H9 (cell line): ENCODE data around the gene BBX. TPM values are rescaled to one million over a fixed set of nuclear protein-coding genes. Genes with fewer than 3 reads are reported as not detected.

Experiments
- DNase-seq: peaks from one replicate; pipeline ENCODE4 v3.0.0-alpha.2; 2017
- H2AFZ ChIP-seq: one replicate; pipeline ENCODE4 v1.6.1; 2013; ENCODE audit warnings: mild to moderate bottlenecking, low read length, control low read depth, moderate library complexity
- H2AK5ac ChIP-seq: 2 replicates; pipeline ENCODE4 v1.6.1; 2013; ENCODE audit warnings: low read length, control low read depth, mixed read lengths; ENCODE audit not compliant: insufficient read length
- H2BK120ac ChIP-seq: one replicate; pipeline ENCODE4 v1.6.1; 2013; ENCODE audit warnings: low read depth, mild to moderate bottlenecking, low read length, control low read depth, inconsistent platforms; ENCODE audit not compliant: poor library complexity, severe bottlenecking
- H2BK12ac ChIP-seq: 2 replicates; pipeline ENCODE4 v1.6.1; 2013; ENCODE audit warnings: low read length, control low read depth, mixed read lengths, low read depth; ENCODE audit not compliant: insufficient read length
- H2BK15ac ChIP-seq: 2 replicates; pipeline ENCODE4 v1.6.1; 2013; ENCODE audit warnings: low read depth, low read length, control low read depth
- H2BK20ac ChIP-seq: one replicate; pipeline ENCODE4 v1.6.1; 2013; ENCODE audit warnings: low read depth, mild to moderate bottlenecking, low read length, control low read depth, inconsistent platforms; ENCODE audit not compliant: poor library complexity, severe bottlenecking
- H2BK5ac ChIP-seq: 2 replicates; pipeline ENCODE4 v1.6.1; 2013; ENCODE audit warnings: low read length, control low read depth, mixed read lengths; ENCODE audit not compliant: insufficient read length
- H3K14ac ChIP-seq: 2 replicates; pipeline ENCODE4 v1.6.1; 2013; ENCODE audit warnings: low read length, control low read depth; ENCODE audit not compliant: insufficient read depth
- H3K18ac ChIP-seq: 2 replicates; pipeline ENCODE4 v1.6.1; 2013; ENCODE audit warnings: low read depth, mild to moderate bottlenecking, mixed read lengths, low read length, control low read depth; ENCODE audit not compliant: insufficient read length
- H3K23ac ChIP-seq: 2 replicates; pipeline ENCODE4 v1.6.1; 2013; ENCODE audit warnings: low read length, control low read depth, mixed read lengths, low read depth; ENCODE audit not compliant: insufficient read length
- H3K23me2 ChIP-seq: 2 replicates; pipeline ENCODE4 v1.6.1; 2013; ENCODE audit warnings: low read depth, mild to moderate bottlenecking, mixed read lengths, low read length, control low read depth; ENCODE audit not compliant: insufficient read length, poor library complexity, severe bottlenecking
- H3K27ac ChIP-seq: 2 replicates; pipeline ENCODE4 v1.5.1; 2013; ENCODE audit warnings: low read length, control low read depth, mixed read lengths, low read depth; ENCODE audit not compliant: insufficient read length
- H3K27me3 ChIP-seq: 2 replicates; pipeline ENCODE4 v1.6.1; 2013; ENCODE audit warnings: low read length, control low read depth, inconsistent platforms; ENCODE audit not compliant: insufficient read depth
- H3K4ac ChIP-seq: 2 replicates; pipeline ENCODE4 v1.6.1; 2013; ENCODE audit warnings: low read depth, mild to moderate bottlenecking, control low read depth, inconsistent platforms, low read length, moderate library complexity
- H3K4me1 ChIP-seq: 2 replicates; pipeline ENCODE4 v1.6.1; 2013; ENCODE audit warnings: low read length, control low read depth, inconsistent platforms; ENCODE audit not compliant: insufficient read depth
- H3K4me2 ChIP-seq: 2 replicates; pipeline ENCODE4 v1.6.1; 2013; ENCODE audit warnings: low read length, control low read depth, mixed read lengths; ENCODE audit not compliant: insufficient read length, insufficient read depth
- H3K56ac ChIP-seq: 2 replicates; pipeline ENCODE4 v1.6.1; 2013; ENCODE audit warnings: low read depth, mild to moderate bottlenecking, mixed read lengths, low read length, control low read depth; ENCODE audit not compliant: insufficient read length
- H3K79me1 ChIP-seq: 2 replicates; pipeline ENCODE4 v1.6.1; 2013; ENCODE audit warnings: low read depth, mild to moderate bottlenecking, moderate library complexity, low read length, control low read depth, inconsistent platforms; ENCODE audit not compliant: insufficient read depth, poor library complexity, severe bottlenecking
- H3K79me2 ChIP-seq: 2 replicates; pipeline ENCODE4 v1.6.1; 2013; ENCODE audit warnings: low read length, control low read depth, inconsistent platforms; ENCODE audit not compliant: insufficient read depth
- H3K9ac ChIP-seq: 2 replicates; pipeline ENCODE4 v1.6.1; 2013; ENCODE audit warnings: low read length, control low read depth, mixed read lengths; ENCODE audit not compliant: insufficient read length; ENCODE audit errors: extremely low read depth
- H3K9me3 ChIP-seq: one replicate; pipeline ENCODE4 v1.6.1; 2013; ENCODE audit warnings: low read depth, low read length, inconsistent platforms; ENCODE audit not compliant: control insufficient read depth
- H3T11ph ChIP-seq: one replicate; pipeline ENCODE4 v1.6.1; 2013; ENCODE audit warnings: mild to moderate bottlenecking, low read length, control low read depth, inconsistent platforms
- H4K20me1 ChIP-seq: one replicate; pipeline ENCODE4 v1.6.1; 2013; ENCODE audit not compliant: control insufficient read depth, insufficient read length, insufficient read depth
- H4K5ac ChIP-seq: 2 replicates; pipeline ENCODE4 v1.6.1; 2013; ENCODE audit warnings: low read depth, mild to moderate bottlenecking, mixed read lengths, low read length, control low read depth; ENCODE audit not compliant: insufficient read length
- H4K8ac ChIP-seq: replicated peaks from 2 replicates; pipeline ENCODE4 v1.6.1; 2013; ENCODE audit warnings: low read length, control low read depth, mixed read lengths, low read depth; ENCODE audit not compliant: insufficient read length
- H4K91ac ChIP-seq: 2 replicates; pipeline ENCODE4 v1.6.1; 2013; ENCODE audit warnings: low read depth, mild to moderate bottlenecking, moderate library complexity, mixed read lengths, low read length, control low read depth; ENCODE audit not compliant: insufficient read length
- H3K27ac Mint-ChIP-seq, 3 experiments: 2 replicates in 2 of 3; 3 replicates in 1 of 3; pipeline ENCODE4 v1.8.0; 2020 to 2021; ENCODE audit warnings: mixed read lengths in 3 of 3, mild to moderate bottlenecking in 1 of 3, moderate library complexity in 1 of 3
- H3K27me3 Mint-ChIP-seq: 2 replicates; pipeline ENCODE4 v1.8.0; 2021; ENCODE audit warnings: low read depth, mild to moderate bottlenecking, moderate library complexity, mixed read lengths
- H3K36me3 Mint-ChIP-seq, 3 experiments: 2 replicates in 2 of 3; 3 replicates in 1 of 3; pipeline ENCODE4 v1.8.0; 2020 to 2021; ENCODE audit warnings: low read depth in 3 of 3, mixed read lengths in 3 of 3; ENCODE audit not compliant: insufficient read depth in 1 of 3
- H3K4me1 Mint-ChIP-seq, 2 experiments: 2 replicates each; pipeline ENCODE4 v1.8.0; 2020; ENCODE audit warnings: mixed read lengths in 2 of 2
- H3K4me3 Mint-ChIP-seq, 2 experiments: 2 replicates in 1 of 2; 3 replicates in 1 of 2; pipeline ENCODE4 v1.8.0; 2020 to 2021; ENCODE audit warnings: mild to moderate bottlenecking in 2 of 2, mixed read lengths in 2 of 2, moderate library complexity in 1 of 2
- H3K9me3 Mint-ChIP-seq, 2 experiments: 2 replicates in 1 of 2; 3 replicates in 1 of 2; pipeline ENCODE4 v1.8.0; 2020; ENCODE audit warnings: mild to moderate bottlenecking in 2 of 2, mixed read lengths in 2 of 2, moderate library complexity in 1 of 2
- WGBS: extraction: QIAGEN DNeasy Blood & Tissue Kit; methylation state at CpG from one replicate; pipeline ENCODE4 v1.1.7; 2013; ENCODE audit warnings: missing lambda C conversion rate, low lambda C conversion rate, mixed read lengths; ENCODE audit not compliant: insufficient read length; ENCODE audit errors: extremely low coverage; 5-methylcytosine and 5-hydroxymethylcytosine counted together
- total RNA-seq: library from RNA; stranded (reverse); gene quantifications from 2 replicates; pipeline ENCODE4 v1.2.1, GENCODE V29; 2021
- TF ChIP-seq, protein P1 (sequence below): fragments of 200-600 bp; sonication (generic); conservative IDR thresholded peaks from 3 replicates; pipeline ENCODE4 v1.8.0; 2021; ENCODE audit warnings: antibody characterized with exemption, mild to moderate bottlenecking

The BBX gene
- total RNA-seq, 1 experiment from 2014 or later: 34.8 TPM

GRCh38 chr3:107857854-107858253 lies 335.1 kb downstream of the BBX start:
- Mint-ChIP-seq H3K27ac (no peak overlapping the region; a peak in 1 of 7 replicates), H3K4me3 (no peak overlapping the region), H3K9me3 (peaks cover 0 to under 1% of the 10 kb centered on the region in 2 experiments; a peak in 1 of 5 replicates), H3K36me3 (peaks cover 0 to under 1% (median 0%) of the 10 kb centered on the region in 3 experiments; a peak in 2 of 7 replicates), H3K27me3 (no peaks in the 10 kb centered on the region), H3K4me1 (peaks cover 2 to 12% of the 10 kb centered on the region in 2 experiments; a peak in 2 of 4 replicates)
- Histone ChIP-seq H4K20me1 (no peaks in the 10 kb centered on the region), H3K4me2 (no peak overlapping the region), H3K56ac (no peak overlapping the region), H3K14ac (no peak overlapping the region), H3K4ac (no peak overlapping the region), H3K23me2 (no peaks in the 10 kb centered on the region), H3K27ac (no peak overlapping the region), H2AK5ac (no peak overlapping the region), H4K8ac (no peak overlapping the region), H3K79me2 (no peaks in the 10 kb centered on the region), H2BK120ac (no peak overlapping the region), H2BK20ac (no peak overlapping the region), H3T11ph (no peak overlapping the region), H3K79me1 (no peaks in the 10 kb centered on the region), H4K91ac (no peak overlapping the region), H2BK12ac (no peak overlapping the region), H4K5ac (no peak overlapping the region), H3K18ac (no peak overlapping the region), H3K23ac (no peak overlapping the region), H2AFZ (no peak overlapping the region), H2BK5ac (no peak overlapping the region), H3K4me1 (no peaks in the 10 kb centered on the region), H3K9ac (no peak overlapping the region), H2BK15ac (no peak overlapping the region), H3K9me3 (no peaks in the 10 kb centered on the region), H3K27me3 (no peaks in the 10 kb centered on the region)
- TF ChIP-seq, protein P1, sequence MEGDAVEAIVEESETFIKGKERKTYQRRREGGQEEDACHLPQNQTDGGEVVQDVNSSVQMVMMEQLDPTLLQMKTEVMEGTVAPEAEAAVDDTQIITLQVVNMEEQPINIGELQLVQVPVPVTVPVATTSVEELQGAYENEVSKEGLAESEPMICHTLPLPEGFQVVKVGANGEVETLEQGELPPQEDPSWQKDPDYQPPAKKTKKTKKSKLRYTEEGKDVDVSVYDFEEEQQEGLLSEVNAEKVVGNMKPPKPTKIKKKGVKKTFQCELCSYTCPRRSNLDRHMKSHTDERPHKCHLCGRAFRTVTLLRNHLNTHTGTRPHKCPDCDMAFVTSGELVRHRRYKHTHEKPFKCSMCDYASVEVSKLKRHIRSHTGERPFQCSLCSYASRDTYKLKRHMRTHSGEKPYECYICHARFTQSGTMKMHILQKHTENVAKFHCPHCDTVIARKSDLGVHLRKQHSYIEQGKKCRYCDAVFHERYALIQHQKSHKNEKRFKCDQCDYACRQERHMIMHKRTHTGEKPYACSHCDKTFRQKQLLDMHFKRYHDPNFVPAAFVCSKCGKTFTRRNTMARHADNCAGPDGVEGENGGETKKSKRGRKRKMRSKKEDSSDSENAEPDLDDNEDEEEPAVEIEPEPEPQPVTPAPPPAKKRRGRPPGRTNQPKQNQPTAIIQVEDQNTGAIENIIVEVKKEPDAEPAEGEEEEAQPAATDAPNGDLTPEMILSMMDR: no peak
- no peak for DNase-seq
- no CpG with 5 or more reads among the region's 5 CpGs for WGBS
